GM18519 (cell line): ENCODE results near the gene IQSEC1.

Source experiments
- ATAC-seq: cut with Tn5 transposase; IDR thresholded peaks from one replicate; pipeline ENCODE4 v1.9.1; 2021; ENCODE audit warnings: mild to moderate bottlenecking, moderate library complexity; ENCODE audit not compliant: unreplicated experiment, low FRiP score

The IQSEC1 gene

DNA sequence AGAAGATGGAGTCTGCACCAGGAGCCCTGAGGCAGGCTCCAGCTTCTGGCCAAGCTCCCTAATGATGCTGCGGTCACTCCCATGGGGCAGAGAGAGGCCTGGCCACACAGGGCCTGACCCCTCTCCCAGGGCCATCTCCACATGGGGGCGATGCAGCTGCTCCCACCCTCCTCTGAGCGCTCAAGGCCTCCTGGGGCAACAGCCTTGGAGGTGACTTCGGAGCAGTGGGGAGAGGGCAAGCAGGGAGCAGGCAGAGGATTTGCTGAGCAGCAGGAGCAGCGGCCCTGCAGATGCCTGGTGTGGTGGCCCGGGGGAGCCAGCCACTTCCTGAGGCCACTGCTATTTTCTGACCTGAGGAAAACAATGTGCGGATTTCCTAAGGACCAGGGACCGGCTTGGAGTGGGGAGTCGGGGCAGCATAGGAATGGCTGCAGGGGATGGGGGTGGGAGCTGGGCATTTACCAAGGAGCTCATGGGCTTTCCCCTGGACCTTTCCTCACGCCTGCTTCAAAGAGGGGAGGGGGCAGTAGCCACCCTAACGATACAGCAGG lies 150.3 kb downstream of the IQSEC1 start:
- no peak for ATAC-seq

DNA sequence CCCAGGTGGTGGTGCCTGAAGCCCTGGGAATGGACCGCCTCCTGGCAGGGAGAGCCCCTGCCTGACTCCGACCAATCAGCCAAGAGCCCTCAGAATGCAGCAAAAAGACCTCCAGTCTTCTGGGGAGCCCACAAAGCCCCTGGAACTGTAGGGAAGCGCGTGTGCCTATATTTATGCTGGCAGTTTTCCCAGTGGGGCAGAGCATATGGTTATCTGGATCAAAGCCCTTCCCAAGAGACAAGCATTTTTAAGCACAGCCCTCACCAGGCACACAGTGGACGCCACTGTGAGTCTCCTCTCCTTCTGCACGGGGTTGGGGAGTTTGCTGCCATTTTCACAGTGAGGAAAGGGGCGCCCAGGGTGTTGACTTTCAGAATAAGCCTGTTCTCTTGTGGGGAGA lies 150.9 kb downstream of the IQSEC1 start:
- ATAC-seq, result no peak

DNA sequence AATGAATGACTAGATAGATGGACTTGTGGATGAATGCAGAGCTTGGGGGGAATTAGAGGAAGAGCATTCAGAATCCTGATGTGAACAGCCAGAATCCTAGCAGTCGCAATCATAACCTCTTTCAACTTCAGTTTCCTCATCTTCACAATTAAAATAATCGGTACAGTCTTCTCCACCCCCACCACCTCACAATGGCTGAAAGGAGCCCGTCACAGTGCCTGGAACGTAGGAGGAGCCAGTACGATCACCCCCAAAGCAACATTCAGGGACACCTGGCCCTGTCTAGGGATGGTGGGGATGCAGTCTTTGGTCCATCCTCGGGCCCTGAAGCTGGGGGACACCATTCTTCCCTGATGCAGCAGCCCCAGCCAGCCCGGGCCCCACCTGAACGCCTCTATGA lies 151.5 kb downstream of the IQSEC1 start:
- ATAC-seq, result no peak

DNA sequence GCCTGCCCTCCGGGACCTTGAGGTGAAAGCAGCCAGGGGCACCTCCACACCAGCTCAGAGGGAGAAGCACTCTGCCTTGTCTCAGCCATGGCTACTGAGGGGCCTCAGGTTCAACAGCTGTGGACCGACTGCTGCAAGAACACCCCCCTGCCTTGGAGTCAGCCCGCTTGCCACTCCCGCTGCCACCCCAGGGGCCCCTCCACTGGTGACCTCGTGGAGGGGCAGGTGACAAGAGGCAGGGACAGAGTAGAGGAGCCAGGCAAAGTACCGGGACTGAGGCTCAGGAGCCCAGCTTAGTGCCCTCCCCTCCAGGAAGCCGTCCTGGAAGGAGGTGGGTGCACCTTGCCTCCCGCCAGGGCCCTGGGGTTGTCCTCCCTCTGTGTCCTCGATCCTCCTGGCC lies 152.3 kb downstream of the IQSEC1 start:
- no peak for ATAC-seq

DNA sequence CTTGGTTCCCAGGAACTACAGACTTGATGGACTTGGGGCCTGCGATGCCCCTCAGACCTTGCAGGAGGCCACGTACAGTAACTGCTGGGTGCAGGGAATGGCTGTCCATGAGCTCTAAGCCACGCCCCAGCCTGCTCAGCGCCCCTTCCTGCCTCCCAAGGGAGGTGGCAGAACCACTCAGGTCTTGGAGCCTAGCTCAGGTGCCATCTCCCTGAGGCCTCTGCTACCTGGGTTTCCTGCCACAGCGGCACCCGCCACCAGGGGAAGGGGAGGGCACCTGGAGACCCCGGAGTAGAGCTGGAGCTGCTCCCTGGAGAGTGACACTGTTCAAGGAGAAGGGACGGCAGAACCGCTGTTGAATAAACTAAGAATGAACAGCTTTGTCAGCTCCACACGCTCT lies 154.0 kb downstream of the IQSEC1 start:
- ATAC-seq, result no peak

DNA sequence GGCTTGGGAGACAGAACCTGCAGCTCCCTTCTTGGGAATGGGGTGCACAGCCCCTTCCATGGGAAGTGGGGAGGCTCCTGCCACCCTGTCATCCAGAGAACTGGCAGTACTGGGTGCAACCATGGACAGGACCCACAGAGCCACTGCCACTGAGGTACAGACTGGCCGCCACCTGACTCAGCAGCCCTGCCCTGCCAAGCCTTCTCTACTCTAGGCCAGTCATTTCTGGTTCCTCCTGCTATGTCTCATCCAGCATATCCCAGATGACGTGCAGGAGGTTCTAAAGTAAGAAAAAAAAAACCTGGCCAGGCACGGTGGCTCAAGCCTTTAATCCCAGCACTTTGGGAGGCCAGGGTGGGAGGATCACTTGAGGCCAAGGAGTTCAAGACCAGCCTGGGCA lies 155.0 kb downstream of the IQSEC1 start:
- ATAC-seq, result no peak

DNA sequence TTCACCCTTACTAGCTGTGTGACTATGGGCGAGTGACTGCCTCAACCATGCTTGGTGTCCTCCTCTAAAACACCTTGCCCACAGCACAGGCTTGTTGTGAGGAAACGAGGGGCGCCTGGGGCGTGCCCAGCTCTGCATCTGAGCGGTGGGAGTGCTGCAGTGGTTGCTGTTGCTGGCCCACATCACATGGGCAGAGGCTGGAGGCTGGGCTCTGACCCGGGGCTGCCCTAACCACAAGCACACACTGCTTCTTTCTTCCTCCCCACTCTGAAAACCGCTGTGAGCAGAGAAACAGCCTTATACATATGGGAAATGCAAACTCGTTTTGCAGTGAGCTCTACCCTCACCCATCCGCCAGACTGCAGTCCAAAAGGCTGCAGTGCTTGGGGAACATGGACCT lies 157.1 kb downstream of the IQSEC1 start:
- no peak for ATAC-seq

DNA sequence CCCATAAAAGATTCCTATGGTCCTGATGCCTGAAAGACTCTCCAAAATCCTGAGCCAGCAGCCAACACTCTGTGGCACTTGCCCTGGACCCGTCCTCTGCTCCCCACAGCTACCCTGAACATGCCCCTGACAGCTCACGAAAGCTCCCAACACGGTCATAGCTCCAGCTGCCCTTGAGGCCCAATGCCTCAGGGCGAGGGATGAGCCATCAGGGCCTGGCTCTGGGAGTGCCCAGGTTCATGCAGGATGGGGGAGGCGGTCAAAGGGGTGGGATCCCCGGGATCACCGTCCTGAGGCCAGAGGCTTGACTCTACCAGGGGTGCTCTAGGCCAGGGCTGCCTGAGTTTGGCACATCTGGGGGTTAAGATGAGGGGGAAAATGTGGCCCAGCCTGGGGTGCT lies 159.1 kb downstream of the IQSEC1 start:
- ATAC-seq, result no peak

DNA sequence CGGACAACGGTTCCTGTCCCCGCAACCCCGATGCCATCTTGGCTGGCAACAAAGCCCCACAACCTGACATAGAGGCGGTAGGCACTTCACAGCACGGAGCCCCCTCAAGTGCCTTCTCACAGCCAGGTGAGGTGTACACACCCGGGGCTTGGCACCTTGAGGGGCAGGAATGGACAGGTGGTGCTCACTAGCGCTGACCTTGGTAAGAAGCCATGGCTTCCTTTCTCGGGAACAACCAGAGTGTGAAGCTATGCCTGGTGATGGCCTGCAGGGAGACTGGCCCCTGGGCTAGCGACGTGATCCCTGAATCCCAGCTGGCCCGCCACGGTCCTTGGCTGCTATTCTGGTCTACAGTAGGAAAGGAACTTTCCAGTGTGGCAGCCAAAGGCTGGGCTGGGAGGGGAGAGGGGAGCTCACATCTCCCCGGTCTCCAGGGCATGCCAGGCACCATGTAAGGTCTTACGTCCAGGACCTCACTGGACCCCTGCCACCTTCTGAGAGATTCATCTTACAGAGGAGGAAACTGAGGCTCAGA lies 161.3 kb downstream of the IQSEC1 start:
- no peak for ATAC-seq

DNA sequence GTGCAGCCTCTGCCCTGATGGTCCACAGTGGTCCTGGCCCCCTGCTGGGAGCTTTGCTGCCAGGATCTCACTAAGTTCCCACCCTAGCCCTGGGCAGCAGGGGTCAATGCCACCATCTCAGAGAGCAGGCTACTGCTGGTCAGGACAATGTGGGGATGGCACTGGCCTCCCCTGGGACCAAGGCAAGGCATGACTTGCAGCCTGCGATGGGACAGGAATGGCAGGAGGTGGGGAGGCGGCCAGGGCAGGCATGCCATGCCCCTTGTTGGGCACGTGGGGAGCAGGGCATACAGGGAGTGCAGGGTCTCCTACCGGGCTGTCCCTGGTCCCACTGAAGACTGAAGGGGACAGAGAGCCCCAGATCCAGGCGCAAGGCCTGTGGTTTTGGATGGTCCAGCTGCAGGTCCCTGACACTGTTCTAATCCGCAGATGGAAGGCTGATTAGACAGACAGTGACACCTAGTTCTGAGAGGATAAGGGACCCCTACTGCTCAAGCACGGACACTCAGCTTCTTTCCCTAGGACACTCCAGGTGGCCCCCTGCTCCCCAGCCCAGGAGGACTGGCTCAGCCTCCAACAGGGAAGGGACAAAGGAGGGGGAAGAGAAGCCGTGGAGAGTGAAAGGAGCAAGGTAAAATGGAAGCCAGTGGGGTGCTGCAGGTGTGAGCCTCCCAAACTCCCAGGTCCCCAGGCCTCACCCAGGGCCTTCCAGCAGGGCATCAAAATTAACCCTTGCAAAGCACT lies 162.7 kb downstream of the IQSEC1 start:
- ATAC-seq, result no peak

DNA sequence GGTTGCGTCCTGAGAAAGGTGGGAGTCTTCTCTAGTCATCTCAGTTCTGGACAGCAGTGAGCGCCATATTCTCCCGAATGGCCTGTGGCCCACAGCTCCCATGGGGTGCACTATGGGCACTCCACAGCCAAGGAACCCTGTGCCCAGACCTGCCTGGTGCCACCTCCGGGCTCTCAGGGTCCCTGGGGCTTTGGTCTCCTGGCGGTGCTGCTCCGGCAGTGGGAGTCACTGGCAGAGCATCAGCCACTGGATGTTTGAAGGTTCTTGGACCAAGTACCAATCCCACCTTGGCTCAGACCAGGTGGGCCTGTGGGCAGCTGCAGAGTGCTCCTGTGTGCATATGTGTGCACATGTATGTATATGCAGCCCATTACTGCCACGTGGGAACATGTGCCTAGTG lies 163.5 kb downstream of the IQSEC1 start:
- ATAC-seq, result no peak

DNA sequence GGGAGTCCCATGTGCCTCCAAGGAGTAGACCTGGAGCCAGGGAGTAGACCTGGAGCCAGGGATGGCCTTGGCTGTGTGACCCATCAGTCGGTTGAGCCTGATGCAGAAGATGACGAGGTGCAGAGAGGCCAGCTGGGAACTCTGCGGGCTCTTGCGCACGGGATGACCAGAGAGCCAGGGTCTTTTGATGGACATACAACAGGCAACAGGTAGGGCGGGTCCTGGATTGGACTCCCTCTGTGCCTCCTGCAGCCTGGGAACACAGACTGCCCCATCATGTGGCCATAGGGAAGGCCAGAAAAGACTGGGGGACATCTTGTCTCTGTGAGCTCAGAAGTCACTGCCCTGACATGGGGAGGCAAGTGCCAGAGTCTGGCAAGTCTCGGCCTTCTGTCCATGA lies 164.4 kb downstream of the IQSEC1 start:
- ATAC-seq, result no peak

DNA sequence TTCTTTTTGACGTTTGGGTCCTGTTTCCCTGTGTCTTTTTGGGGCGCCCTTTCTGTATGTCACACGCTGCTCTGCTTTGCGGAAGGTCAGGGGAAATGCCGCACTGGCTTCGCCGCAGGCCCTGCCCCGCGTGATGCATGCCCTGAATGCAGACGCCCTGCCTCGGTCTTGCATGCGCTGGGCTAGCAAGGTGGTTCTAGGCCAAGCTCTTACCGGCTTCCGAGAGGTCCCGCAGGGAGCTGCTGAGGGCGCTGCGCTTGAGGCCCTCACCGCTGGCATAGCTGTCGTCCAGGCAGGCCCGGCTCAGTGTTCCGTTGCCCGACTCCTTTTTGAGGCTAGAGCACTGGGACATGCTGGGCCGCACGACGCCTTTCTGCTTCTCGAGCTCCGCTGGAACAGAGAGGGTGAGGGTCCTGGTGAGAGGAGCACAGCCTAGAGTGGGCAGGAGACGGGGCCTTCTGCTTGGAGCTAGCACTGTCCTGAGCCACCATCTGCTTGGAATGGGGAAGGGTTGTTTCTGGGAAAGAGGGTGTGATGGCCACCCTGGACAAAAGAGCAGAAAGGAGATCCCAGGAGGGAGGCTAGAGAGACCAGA lies 165.0 kb downstream of the IQSEC1 start:
- ATAC-seq, result no peak

DNA sequence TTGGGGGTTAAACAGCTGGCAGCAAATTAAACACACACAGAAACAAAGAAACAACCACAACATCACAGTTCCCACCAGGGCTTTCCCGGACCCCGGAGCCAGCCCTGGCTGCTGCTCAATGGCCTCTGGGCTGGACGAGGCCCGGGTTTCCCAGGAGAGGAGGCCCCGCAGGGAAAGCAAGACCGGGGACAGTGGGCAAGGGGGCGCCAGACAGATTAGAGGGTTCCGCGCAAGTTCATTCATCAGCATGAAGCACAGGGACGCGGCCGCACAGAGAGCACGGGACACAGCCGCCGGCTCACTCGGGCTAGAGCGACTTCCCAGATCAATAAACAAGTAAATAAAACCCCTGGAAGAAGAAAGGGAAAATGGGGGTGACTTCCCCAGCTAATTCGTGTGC lies 165.5 kb downstream of the IQSEC1 start:
- ATAC-seq, result no peak

DNA sequence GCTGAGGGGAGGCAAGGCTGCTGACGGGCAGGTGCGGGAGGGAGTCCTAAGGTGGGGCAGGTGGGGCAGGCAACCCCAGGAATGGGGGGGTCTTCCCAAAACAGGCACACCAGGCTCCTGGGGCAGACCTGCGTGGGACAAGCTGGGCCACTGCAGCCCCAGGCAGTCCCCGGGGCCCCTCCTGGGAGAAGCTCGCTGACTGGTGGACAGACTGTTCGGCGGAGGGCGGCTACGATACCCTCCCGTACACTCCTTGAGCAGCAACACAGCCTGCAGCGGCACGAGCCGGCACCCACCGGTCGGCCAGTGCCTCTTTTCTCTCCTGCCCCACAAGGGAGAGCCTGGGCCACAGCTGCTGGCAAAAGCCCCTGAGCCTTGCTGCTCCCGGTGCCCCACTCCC lies 165.9 kb downstream of the IQSEC1 start:
- no peak for ATAC-seq

DNA sequence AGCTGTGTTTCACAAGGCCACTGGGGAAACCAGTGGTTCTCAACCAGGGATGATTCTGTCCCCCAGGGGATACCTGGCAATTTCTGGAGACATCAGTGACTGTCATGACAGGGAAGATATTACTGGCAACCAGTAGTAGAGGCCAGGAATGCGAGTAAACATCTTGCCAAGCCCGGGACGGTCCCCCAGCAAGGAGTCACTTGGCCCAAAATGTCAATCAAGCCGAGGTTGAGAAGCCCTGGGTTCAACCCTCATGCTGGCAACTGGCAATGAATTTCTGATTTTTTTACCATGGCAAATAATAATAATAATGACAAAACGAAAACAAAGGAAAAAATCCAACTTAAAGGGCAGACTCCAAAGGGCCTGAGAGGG lies 166.3 kb downstream of the IQSEC1 start:
- no peak for ATAC-seq

DNA sequence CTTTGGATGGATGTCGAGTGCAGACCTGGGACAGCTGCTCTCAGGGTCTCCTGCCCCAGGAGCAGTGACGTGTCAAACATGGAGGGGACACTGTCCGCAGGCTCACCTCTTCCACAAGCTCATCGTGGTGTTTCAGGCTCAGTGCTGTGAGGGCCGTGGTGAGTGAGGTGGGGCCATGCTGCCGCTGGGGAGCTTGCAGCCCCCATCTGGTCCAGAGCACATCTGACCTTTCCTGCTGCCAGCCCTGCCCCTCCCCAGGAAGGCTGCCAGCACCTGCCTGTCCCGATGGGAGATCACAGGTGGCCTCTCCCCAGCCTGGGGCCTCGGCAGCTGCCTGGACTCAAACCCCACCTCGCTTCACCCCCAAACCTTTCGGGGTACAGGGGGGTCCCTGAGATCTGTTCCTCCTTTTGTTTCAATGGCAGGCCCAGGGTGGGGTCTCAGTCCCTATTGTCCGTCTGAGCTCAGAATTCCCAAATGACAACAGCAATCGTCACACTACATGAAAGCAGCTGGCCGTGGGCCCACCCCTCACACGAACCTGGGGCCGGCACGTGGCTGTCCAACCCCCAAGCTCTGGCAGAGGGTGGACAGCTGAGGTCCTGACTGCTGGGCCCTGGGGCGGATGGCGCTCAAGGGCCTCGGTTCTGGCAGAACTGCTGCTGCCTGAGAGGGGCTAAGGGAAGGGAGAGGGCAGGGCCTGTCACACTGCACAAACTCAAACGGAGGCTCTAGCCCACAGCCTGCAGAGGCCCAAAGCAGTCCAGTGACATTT lies 166.9 kb downstream of the IQSEC1 start:
- no peak for ATAC-seq

DNA sequence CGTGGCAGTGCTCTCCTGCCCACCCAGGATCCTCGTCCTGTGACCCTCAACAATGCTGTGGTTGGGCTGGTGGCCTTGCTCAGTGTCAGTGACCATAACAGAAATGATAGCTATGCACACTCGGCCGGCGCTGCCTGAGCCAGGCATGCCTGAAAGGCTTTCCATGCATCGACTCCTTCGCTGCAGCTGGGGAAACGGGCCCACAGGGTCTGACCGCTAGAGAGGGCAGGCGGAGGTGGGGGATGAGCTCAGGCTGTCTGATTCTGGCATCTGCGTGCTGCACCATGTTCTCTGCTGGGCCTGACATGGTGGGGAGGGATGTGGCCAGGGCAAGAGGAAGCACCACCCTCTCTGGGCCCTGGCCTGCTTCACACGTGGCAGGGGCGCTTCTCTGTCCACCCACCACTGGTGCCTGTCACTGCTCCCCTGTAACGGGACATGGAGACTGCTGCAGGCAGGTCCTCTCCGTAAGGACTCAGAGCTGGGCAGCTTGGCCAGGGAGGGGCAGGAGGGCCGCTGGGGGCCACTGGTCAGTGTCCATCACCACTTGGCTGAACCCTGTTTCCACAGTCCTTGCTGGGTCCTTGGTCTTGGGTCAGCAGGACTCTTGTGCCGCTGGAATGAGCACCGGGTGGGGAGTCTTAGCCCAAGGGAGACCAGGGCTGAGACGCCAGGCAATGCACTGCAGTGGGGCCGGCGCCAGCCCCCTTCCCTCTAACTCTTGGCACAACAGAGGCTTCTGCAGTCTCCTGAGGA lies 167.7 kb downstream of the IQSEC1 start:
- no peak for ATAC-seq

DNA sequence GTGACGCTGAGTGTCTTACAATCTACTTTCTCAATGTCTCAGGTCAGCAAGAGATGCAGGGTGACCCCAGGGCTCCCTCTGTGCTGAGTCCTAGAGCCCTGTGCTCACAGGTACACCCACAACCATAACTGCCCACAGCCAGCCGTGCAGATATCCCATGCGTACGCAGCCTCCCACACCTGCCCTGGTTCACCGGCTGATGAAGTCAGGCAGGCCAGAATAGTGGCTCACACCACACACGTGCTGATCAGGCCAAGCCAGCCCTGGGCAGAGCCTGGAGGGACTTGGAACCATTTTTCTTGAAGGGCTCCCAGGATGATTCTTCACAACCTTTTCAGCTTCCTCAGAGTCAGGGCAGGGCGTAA lies 168.3 kb downstream of the IQSEC1 start:
- ATAC-seq, result no peak

DNA sequence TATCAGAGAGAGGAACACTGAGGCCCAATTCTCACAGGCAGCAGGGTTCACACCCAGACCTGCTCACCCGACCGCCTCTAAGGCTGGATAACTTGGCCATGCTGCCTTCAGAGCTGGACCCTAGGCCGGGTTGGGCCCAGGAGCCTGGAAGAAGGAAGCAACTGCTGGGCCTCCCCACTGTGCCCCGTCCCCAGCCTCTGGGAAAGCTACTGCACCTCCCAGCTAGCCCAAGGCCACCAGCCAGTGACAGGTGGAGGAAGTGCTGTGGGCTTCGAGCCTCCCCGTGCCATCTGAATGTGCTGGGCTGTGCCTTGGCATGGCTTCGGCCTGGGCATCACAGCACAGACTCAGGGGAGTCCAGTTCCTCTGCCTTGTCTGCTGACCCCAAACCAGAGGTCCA lies 169.3 kb downstream of the IQSEC1 start:
- no peak for ATAC-seq
